ENCODE measurements around the gene QRFP. TPM values are rescaled to one million over a fixed set of nuclear protein-coding genes. Genes with fewer than 3 reads are reported as not detected.

The QRFP gene
- total and polyA plus RNA-seq, 4 donors, result 0.05 TPM; not detected in 3

GRCh38 chr9:130945173-130945572 lies 48.6 kb upstream of the QRFP start:
- H3K27me3 ChIP-seq (ENCODE audit: control insufficient read depth in 4 of 4, insufficient read depth in 4 of 4, low read length in 3 of 4), result peaks cover 0 to 15% (median 3%) of the 10 kb centered on the region in 4 donors
- no peak for DNase-seq (ENCODE audit: low spot score)
- TF ChIP-seq, protein P1, sequence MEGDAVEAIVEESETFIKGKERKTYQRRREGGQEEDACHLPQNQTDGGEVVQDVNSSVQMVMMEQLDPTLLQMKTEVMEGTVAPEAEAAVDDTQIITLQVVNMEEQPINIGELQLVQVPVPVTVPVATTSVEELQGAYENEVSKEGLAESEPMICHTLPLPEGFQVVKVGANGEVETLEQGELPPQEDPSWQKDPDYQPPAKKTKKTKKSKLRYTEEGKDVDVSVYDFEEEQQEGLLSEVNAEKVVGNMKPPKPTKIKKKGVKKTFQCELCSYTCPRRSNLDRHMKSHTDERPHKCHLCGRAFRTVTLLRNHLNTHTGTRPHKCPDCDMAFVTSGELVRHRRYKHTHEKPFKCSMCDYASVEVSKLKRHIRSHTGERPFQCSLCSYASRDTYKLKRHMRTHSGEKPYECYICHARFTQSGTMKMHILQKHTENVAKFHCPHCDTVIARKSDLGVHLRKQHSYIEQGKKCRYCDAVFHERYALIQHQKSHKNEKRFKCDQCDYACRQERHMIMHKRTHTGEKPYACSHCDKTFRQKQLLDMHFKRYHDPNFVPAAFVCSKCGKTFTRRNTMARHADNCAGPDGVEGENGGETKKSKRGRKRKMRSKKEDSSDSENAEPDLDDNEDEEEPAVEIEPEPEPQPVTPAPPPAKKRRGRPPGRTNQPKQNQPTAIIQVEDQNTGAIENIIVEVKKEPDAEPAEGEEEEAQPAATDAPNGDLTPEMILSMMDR (IDR thresholded peaks at IDR 0.05; ENCODE audit: low read depth, low read length, missing input control), result no peak
- no peak for TF ChIP-seq HNF4A (conservative IDR thresholded peaks at IDR 0.05)
- TF ChIP-seq, protein P2, sequence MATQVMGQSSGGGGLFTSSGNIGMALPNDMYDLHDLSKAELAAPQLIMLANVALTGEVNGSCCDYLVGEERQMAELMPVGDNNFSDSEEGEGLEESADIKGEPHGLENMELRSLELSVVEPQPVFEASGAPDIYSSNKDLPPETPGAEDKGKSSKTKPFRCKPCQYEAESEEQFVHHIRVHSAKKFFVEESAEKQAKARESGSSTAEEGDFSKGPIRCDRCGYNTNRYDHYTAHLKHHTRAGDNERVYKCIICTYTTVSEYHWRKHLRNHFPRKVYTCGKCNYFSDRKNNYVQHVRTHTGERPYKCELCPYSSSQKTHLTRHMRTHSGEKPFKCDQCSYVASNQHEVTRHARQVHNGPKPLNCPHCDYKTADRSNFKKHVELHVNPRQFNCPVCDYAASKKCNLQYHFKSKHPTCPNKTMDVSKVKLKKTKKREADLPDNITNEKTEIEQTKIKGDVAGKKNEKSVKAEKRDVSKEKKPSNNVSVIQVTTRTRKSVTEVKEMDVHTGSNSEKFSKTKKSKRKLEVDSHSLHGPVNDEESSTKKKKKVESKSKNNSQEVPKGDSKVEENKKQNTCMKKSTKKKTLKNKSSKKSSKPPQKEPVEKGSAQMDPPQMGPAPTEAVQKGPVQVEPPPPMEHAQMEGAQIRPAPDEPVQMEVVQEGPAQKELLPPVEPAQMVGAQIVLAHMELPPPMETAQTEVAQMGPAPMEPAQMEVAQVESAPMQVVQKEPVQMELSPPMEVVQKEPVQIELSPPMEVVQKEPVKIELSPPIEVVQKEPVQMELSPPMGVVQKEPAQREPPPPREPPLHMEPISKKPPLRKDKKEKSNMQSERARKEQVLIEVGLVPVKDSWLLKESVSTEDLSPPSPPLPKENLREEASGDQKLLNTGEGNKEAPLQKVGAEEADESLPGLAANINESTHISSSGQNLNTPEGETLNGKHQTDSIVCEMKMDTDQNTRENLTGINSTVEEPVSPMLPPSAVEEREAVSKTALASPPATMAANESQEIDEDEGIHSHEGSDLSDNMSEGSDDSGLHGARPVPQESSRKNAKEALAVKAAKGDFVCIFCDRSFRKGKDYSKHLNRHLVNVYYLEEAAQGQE (IDR thresholded peaks at IDR 0.05), result no peak
- no peak for TF ChIP-seq YY1 (IDR thresholded peaks at IDR 0.05)
- TF ChIP-seq FOXA1 (IDR thresholded peaks at IDR 0.05), result no peak
- no peak for TF ChIP-seq JUND (IDR thresholded peaks at IDR 0.05)
- TF ChIP-seq TAF1 (conservative IDR thresholded peaks at IDR 0.05), result no peak
- no peak for TF ChIP-seq HNF4G (IDR thresholded peaks at IDR 0.05)
- TF ChIP-seq RXRA (IDR thresholded peaks at IDR 0.05), result no peak
- no peak for TF ChIP-seq FOXA2 (IDR thresholded peaks at IDR 0.05)
- no peak for TF ChIP-seq NR2F2 (IDR thresholded peaks at IDR 0.05)
- TF ChIP-seq EGR1 (IDR thresholded peaks at IDR 0.05; ENCODE audit: low read depth in 2 of 2), result no peak
- no peak for TF ChIP-seq MAX (IDR thresholded peaks at IDR 0.05)
- TF ChIP-seq, protein P3, sequence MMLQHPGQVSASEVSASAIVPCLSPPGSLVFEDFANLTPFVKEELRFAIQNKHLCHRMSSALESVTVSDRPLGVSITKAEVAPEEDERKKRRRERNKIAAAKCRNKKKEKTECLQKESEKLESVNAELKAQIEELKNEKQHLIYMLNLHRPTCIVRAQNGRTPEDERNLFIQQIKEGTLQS (IDR thresholded peaks at IDR 0.05), result no peak
- TF ChIP-seq RAD21 (IDR thresholded peaks at IDR 0.05), result no peak

GRCh38 chr9:130944510-130945058 lies 48.0 kb upstream of the QRFP start:
- H3K9ac ChIP-seq (ENCODE audit: low read depth in 1 of 2, low read length in 2 of 2), result no peak overlapping the region
- peaks cover 0 to 5% (median 1%) of the 10 kb centered on the region in 4 donors for H3K4me1 ChIP-seq (ENCODE audit: control insufficient read depth in 4 of 4, insufficient read depth in 4 of 4, low read length in 3 of 4)
- H3K9me3 ChIP-seq (ENCODE audit: control insufficient read depth in 4 of 4, low read length in 3 of 4), result peaks cover 0 to 2% (median under 1%) of the 10 kb centered on the region in 4 donors
- no peak overlapping the region for H3K27ac ChIP-seq (ENCODE audit: low read depth in 1 of 2, low read length in 2 of 2)
- no peaks in the 10 kb centered on the region for H3K36me3 ChIP-seq (ENCODE audit: control insufficient read depth in 4 of 4, insufficient read depth in 3 of 4, low read depth in 1 of 4, low read length in 3 of 4)
- H3K27me3 ChIP-seq (ENCODE audit: control insufficient read depth in 4 of 4, insufficient read depth in 4 of 4, low read length in 3 of 4), result peaks cover 0 to 12% (median 6%) of the 10 kb centered on the region in 4 donors
- WGBS, result 33% methylated on average over 3 of the region's 3 CpGs
- no peak overlapping the region for H3K4me3 ChIP-seq (ENCODE audit: low read depth in 1 of 3, low read length in 3 of 3)
- DNase-seq (ENCODE audit: low spot score), result no peak
- TF ChIP-seq NR2F2 (IDR thresholded peaks at IDR 0.05) (no peak), EGR1 (IDR thresholded peaks at IDR 0.05; ENCODE audit: low read depth in 2 of 2) (no peak), GABPA (IDR thresholded peaks at IDR 0.05 in 1 of 2, conservative IDR thresholded peaks at IDR 0.05 in 1 of 2) (no peak), TAF1 (conservative IDR thresholded peaks at IDR 0.05) (no peak), FOXA2 (IDR thresholded peaks at IDR 0.05) (no peak), RXRA (IDR thresholded peaks at IDR 0.05) (no peak), RAD21 (IDR thresholded peaks at IDR 0.05) (no peak), HNF4A (conservative IDR thresholded peaks at IDR 0.05) (no peak), YY1 (IDR thresholded peaks at IDR 0.05) (no peak), SP1 (IDR thresholded peaks at IDR 0.05) (no peak), FOXA1 (IDR thresholded peaks at IDR 0.05) (no peak), JUND (IDR thresholded peaks at IDR 0.05) (no peak)
- TF ChIP-seq, protein P1 (IDR thresholded peaks at IDR 0.05; ENCODE audit: low read depth, low read length, missing input control), result no peak
- TF ChIP-seq, protein P2 (IDR thresholded peaks at IDR 0.05), result no peak
- TF ChIP-seq, protein P3 (IDR thresholded peaks at IDR 0.05), result no peak

More at GRCh38 chr9:130945173-130945572, 48.6 kb upstream of the QRFP start:
- Histone ChIP-seq H3K4me3 (ENCODE audit: low read depth in 1 of 3, low read length in 3 of 3) (no peak overlapping the region), H3K36me3 (ENCODE audit: control insufficient read depth in 4 of 4, insufficient read depth in 3 of 4, low read depth in 1 of 4, low read length in 3 of 4) (no peaks in the 10 kb centered on the region), H3K27ac (ENCODE audit: low read depth in 1 of 2, low read length in 2 of 2) (no peak overlapping the region), H3K9ac (ENCODE audit: low read depth in 1 of 2, low read length in 2 of 2) (no peak overlapping the region), H3K4me1 (ENCODE audit: control insufficient read depth in 4 of 4, insufficient read depth in 4 of 4, low read length in 3 of 4) (peaks cover 0 to 4% (median under 1%) of the 10 kb centered on the region in 4 donors), H3K9me3 (ENCODE audit: control insufficient read depth in 4 of 4, low read length in 3 of 4) (peaks cover 0 to 5% (median 2%) of the 10 kb centered on the region in 4 donors)
- WGBS, result 85% methylated on average over 9 of the region's 9 CpGs

All from liver (tissue), 9 donors.